H1 (cell line): ENCODE measurements around the gene CMIP. TPM values are rescaled to one million over a fixed set of nuclear protein-coding genes. Genes with fewer than 3 reads are reported as not detected.
A peak's percentile ranks its signal among the peaks of the same experiment; 100 is the strongest.

ENCODE experiments used
- CTCF ChIA-PET: fragments of 300-600 bp; sonication (Branson Sonifier 250); formaldehyde crosslinking; loops from one replicate; lab custom pipeline; 2021; ENCODE audit not compliant: partially characterized antibody; lab: Charles Lee
- POLR2A ChIA-PET: fragments of 300-600 bp; sonication (Branson Sonifier 250); formaldehyde crosslinking; loops from one replicate; lab custom pipeline; 2021; ENCODE audit warnings: inconsistent platforms; ENCODE audit not compliant: partially characterized antibody; lab: Charles Lee
- DNase-seq, 2 experiments: peaks; one replicate each; pipeline versions ENCODE4 v3.0.0 to v3.0.0-alpha.2; 2010 to 2022; ENCODE audit warnings: low spot score in 2 of 2, low read depth in 1 of 2, mixed read lengths in 1 of 2
- FAIRE-seq: peaks from 2 replicates; lab custom pipeline; 2011; peaks lifted over from hg19 to GRCh38; lab: Jason Lieb, UNC
- H2AFZ ChIP-seq: 2 replicates; pipeline ENCODE4 v1.8.1; 2012; ENCODE audit warnings: low read length, inconsistent platforms
- H2AK5ac ChIP-seq: 2 replicates; pipeline ENCODE4 v1.6.1; 2013; ENCODE audit warnings: low read depth, low read length
- H2BK120ac ChIP-seq: replicated peaks from 2 replicates; pipeline ENCODE3; 2013; ENCODE audit warnings: low read depth, low read length, inconsistent platforms
- H2BK12ac ChIP-seq: 2 replicates; pipeline ENCODE4 v1.6.1; 2013; ENCODE audit warnings: low read depth, low read length
- H2BK15ac ChIP-seq: 2 replicates; pipeline ENCODE4 v1.6.1; 2013; ENCODE audit warnings: low read length
- H2BK20ac ChIP-seq: 2 replicates; pipeline ENCODE4 v1.6.1; 2013; ENCODE audit warnings: low read length
- H2BK5ac ChIP-seq: 2 replicates; pipeline ENCODE4 v1.6.1; 2013; ENCODE audit warnings: low read depth, low read length
- H3K14ac ChIP-seq: 2 replicates; pipeline ENCODE4 v1.6.1; 2013; ENCODE audit warnings: inconsistent platforms; ENCODE audit not compliant: insufficient read length
- H3K18ac ChIP-seq: 2 replicates; pipeline ENCODE4 v1.6.1; 2013; ENCODE audit warnings: low read length; ENCODE audit errors: extremely low read depth
- H3K23ac ChIP-seq: 2 replicates; pipeline ENCODE4 v1.6.1; 2013; ENCODE audit warnings: inconsistent platforms; ENCODE audit not compliant: insufficient read length
- H3K23me2 ChIP-seq: 2 replicates; pipeline ENCODE4 v1.6.1; 2013; ENCODE audit warnings: low read depth, low read length
- H3K27ac ChIP-seq: 2 replicates; pipeline ENCODE4 v1.6.1; 2011; ENCODE audit warnings: low read depth, low read length, inconsistent platforms
- H3K27me3 ChIP-seq, 4 experiments: replicated peaks in 1 of 4; 1 replicate in 1 of 4; 2 replicates in 3 of 4; pipeline versions ENCODE4 v1.6.1 to v1.8.1; 2011 to 2013; ENCODE audit warnings: low read length in 3 of 4, mild to moderate bottlenecking in 3 of 4, inconsistent platforms in 2 of 4, mixed read lengths in 2 of 4, moderate library complexity in 1 of 4; ENCODE audit not compliant: control insufficient read depth in 3 of 4, insufficient read depth in 3 of 4; ENCODE audit errors: extremely low read depth in 1 of 4
- H3K36me3 ChIP-seq, 4 experiments: 2 replicates each; pipeline versions ENCODE4 v1.6.1 to v1.8.1; 2011 to 2013; ENCODE audit warnings: mild to moderate bottlenecking in 4 of 4, low read length in 3 of 4, moderate library complexity in 2 of 4, control low read depth in 1 of 4, inconsistent platforms in 1 of 4; ENCODE audit not compliant: insufficient read depth in 4 of 4, control insufficient read depth in 2 of 4
- H3K4ac ChIP-seq: replicated peaks from 2 replicates; pipeline ENCODE3; 2013; ENCODE audit warnings: low read length, low read depth, mixed read lengths, inconsistent platforms; ENCODE audit not compliant: insufficient read length
- H3K4me1 ChIP-seq, 4 experiments: replicated peaks in 1 of 4; 1 replicate in 1 of 4; 2 replicates in 3 of 4; pipeline versions ENCODE4 v1.6.1 to v1.8.1; 2011 to 2013; ENCODE audit warnings: low read length in 3 of 4, inconsistent platforms in 2 of 4, mixed read lengths in 1 of 4; ENCODE audit not compliant: insufficient read depth in 4 of 4, control insufficient read depth in 3 of 4
- H3K4me2 ChIP-seq, 2 experiments: 2 replicates each; pipeline versions ENCODE4 v1.6.1 to v1.8.1; 2011 to 2013; ENCODE audit warnings: low read depth in 2 of 2, low read length in 2 of 2, control low read depth in 1 of 2, inconsistent platforms in 1 of 2, mild to moderate bottlenecking in 1 of 2; ENCODE audit not compliant: insufficient read depth in 1 of 2
- H3K4me3 ChIP-seq, 4 experiments: fragments of 200-600, 300-600 bp in 1 of 4; sonication (generic), shearing (Covaris generic), sonication (Bioruptor Twin) in 1 of 4; 2 replicates each; pipeline versions ENCODE4 v1.5.1 to v1.8.1; 2011 to 2016; ENCODE audit warnings: low read length in 4 of 4, low read depth in 3 of 4, control low read depth in 2 of 4, inconsistent platforms in 2 of 4, mild to moderate bottlenecking in 2 of 4, mixed read lengths in 1 of 4, moderate library complexity in 1 of 4; ENCODE audit not compliant: insufficient read depth in 2 of 4; ENCODE audit errors: extremely low read depth in 1 of 4
- H3K56ac ChIP-seq: replicated peaks from 2 replicates; pipeline ENCODE3; 2013; ENCODE audit warnings: low read depth, mild to moderate bottlenecking, mixed read lengths, low read length, inconsistent platforms; ENCODE audit not compliant: insufficient read length
- H3K79me1 ChIP-seq: 2 replicates; pipeline ENCODE4 v1.6.1; 2013; ENCODE audit warnings: low read depth, low read length, control low read depth
- H3K79me2 ChIP-seq, 2 experiments: 2 replicates each; pipeline versions ENCODE4 v1.6.1 to v1.8.1; 2012 to 2013; ENCODE audit warnings: low read length in 2 of 2, mild to moderate bottlenecking in 2 of 2, inconsistent platforms in 1 of 2; ENCODE audit not compliant: insufficient read depth in 2 of 2, control insufficient read depth in 1 of 2
- H3K9ac ChIP-seq, 4 experiments: replicated peaks in 1 of 4; 1 replicate in 1 of 4; 2 replicates in 3 of 4; pipeline versions ENCODE4 v1.6.1 to v1.8.1; 2011 to 2013; ENCODE audit warnings: low read depth in 3 of 4, low read length in 3 of 4, control low read depth in 2 of 4, mild to moderate bottlenecking in 2 of 4, moderate library complexity in 2 of 4, inconsistent platforms in 1 of 4; ENCODE audit errors: extremely low read depth in 1 of 4
- H3K9me3 ChIP-seq, 2 experiments: 2 replicates each; pipeline versions ENCODE4 v1.6.1 to v1.8.1; 2012 to 2013; ENCODE audit warnings: mild to moderate bottlenecking in 2 of 2, moderate library complexity in 2 of 2, control low read depth in 1 of 2, inconsistent platforms in 1 of 2, low read depth in 1 of 2, low read length in 1 of 2, mixed read lengths in 1 of 2; ENCODE audit not compliant: insufficient read depth in 2 of 2
- H4K20me1 ChIP-seq, 2 experiments: replicated peaks in 1 of 2; 2 replicates each; pipeline versions ENCODE3 to v1.8.1; 2011 to 2013; ENCODE audit warnings: inconsistent platforms in 2 of 2, low read length in 2 of 2, mild to moderate bottlenecking in 1 of 2; ENCODE audit not compliant: insufficient read depth in 2 of 2, control insufficient read depth in 1 of 2
- H4K5ac ChIP-seq: 2 replicates; pipeline ENCODE4 v1.6.1; 2013; ENCODE audit warnings: low read length, low read depth, mixed read lengths, inconsistent platforms; ENCODE audit not compliant: insufficient read length
- H4K8ac ChIP-seq: 2 replicates; pipeline ENCODE4 v1.8.0; 2013; ENCODE audit warnings: mild to moderate bottlenecking, moderate library complexity, low read length, inconsistent platforms; ENCODE audit not compliant: insufficient read depth; ENCODE audit errors: extremely low read depth
- H4K91ac ChIP-seq: replicated peaks from 2 replicates; pipeline ENCODE3; 2013; ENCODE audit warnings: low read length, mixed read lengths, inconsistent platforms; ENCODE audit not compliant: insufficient read length
- ASH2L ChIP-seq: fragments of 200-600, 300-600 bp; sonication (generic); IDR thresholded peaks from one replicate; pipeline ENCODE4 v1.7.1; 2017; ENCODE audit warnings: low read length
- CBX8 ChIP-seq: fragments of 300-800, 300-1000 bp; sonication (generic); IDR thresholded peaks from 2 replicates; pipeline ENCODE4 v1.7.1; 2016; ENCODE audit warnings: low read depth, low read length, borderline replicate concordance
- KDM1A ChIP-seq: fragments of 200-600, 300-600 bp; sonication (generic); IDR thresholded peaks from 2 replicates; pipeline ENCODE4 v1.7.1; 2016; ENCODE audit warnings: mild to moderate bottlenecking, low read length, borderline replicate concordance
- SIX5 ChIP-seq: IDR thresholded peaks from 2 replicates; pipeline ENCODE4 v1.6.1; 2011; ENCODE audit warnings: mild to moderate bottlenecking, low read depth, low read length
- SRF ChIP-seq: IDR thresholded peaks from 2 replicates; pipeline ENCODE4 v1.6.1; 2011; ENCODE audit warnings: mild to moderate bottlenecking, low read depth, low read length, moderate library complexity
- WGBS, 2 experiments: shearing (Covaris generic) in 1 of 2; methylation state at CpG; one replicate each; pipeline versions ENCODE4 v1.1.6 to v1.1.7; 2013 to 2015; ENCODE audit warnings: low lambda C conversion rate in 2 of 2, mixed read lengths in 2 of 2, inconsistent platforms in 1 of 2, low coverage in 1 of 2, missing lambda C conversion rate in 1 of 2; ENCODE audit not compliant: insufficient replicate concordance in 2 of 2, insufficient coverage in 1 of 2, insufficient read length in 1 of 2; ENCODE audit errors: extremely low coverage in 1 of 2, missing lambda C conversion rate in 1 of 2; 5-methylcytosine and 5-hydroxymethylcytosine counted together
- polyA plus RNA-seq, 7 experiments: library from polyadenylated mRNA; depleted of rRNA in 3 of 7; stranded (reverse) in 5 of 7; unstranded in 2 of 7; fragments of >200 nt in 5 of 7; fragments of 200-250 nt in 2 of 7; gene quantifications; 1 replicate in 5 of 7; 2 replicates in 1 of 7; 4 replicates in 1 of 7; pipeline versions ENCODE4 v1.2.1 to v1.2.3, GENCODE V29; 2011 to 2013; ENCODE audit warnings: missing spikeins in 2 of 7, mixed read lengths in 2 of 7
- total RNA-seq: library from RNA; stranded (reverse); fragmentation: NEBNext Ultra II Directional; extraction: Animal tissue kit (Norgen Biotek cat#: 25700); gene quantifications from 2 replicates; pipeline ENCODE4 v1.2.1, GENCODE V29; 2021
- TF ChIP-seq, protein P1 (sequence below), 3 experiments: IDR thresholded peaks; 1 replicate in 2 of 3; 2 replicates in 1 of 3; pipeline versions ENCODE4 v1.5.1 to v1.6.1; 2011; ENCODE audit warnings: low read length in 3 of 3, mild to moderate bottlenecking in 3 of 3, inconsistent platforms in 2 of 3, low read depth in 1 of 3, moderate library complexity in 1 of 3; ENCODE audit not compliant: insufficient read depth in 1 of 3; ENCODE audit errors: control extremely low read depth in 1 of 3
- TF ChIP-seq, protein P2 (sequence below): IDR thresholded peaks from 2 replicates; pipeline ENCODE4 v1.6.1; 2011; ENCODE audit warnings: low read depth, mild to moderate bottlenecking, low read length; ENCODE audit not compliant: insufficient read depth

Gene CMIP
- total and polyA plus RNA-seq, 2 of the 8 experiments (the other 6 are each of a cell fraction or from before 2014, with no cell fraction given), result 7.9 to 53.2 TPM

DNA sequence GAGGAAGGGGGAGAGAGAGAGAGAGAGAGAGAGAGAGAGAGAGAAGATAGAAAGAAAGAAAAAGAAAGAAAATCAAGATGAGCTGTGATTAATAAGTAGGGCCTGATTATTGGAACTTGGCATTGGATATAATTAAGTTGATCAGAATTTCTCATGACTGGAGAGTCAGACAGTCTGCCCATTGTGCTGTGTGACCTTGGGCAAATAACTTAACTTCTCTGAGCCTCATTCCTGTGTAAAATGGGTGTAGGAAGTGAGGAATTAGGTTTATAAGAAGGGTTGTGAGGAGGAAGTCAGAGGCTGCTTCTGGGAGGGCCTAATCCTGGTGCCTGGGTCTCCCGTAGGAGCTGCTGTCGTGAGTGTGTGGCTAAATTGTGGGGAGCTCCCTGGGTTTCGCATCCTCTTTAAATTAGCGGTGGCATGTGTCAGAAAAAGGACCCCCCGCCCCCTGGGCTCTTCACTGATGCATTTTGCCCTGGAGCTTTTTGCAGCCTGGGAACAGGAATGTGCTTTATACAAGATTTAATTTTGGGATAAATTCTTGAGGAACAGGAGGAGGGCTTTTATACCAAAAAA is 76.0 kb downstream of the CMIP start:
- FAIRE-seq, result no peak
- H3K36me3 ChIP-seq, result peaks cover 0 to 4% (median 2%) of the 10 kb centered on the region in 4 experiments; a peak in 1 of 8 replicates
- no peak overlapping the region for H2AK5ac ChIP-seq
- no peak overlapping the region for H3K56ac ChIP-seq
- H3K9ac ChIP-seq, result no peak overlapping the region
- H3K14ac ChIP-seq, result no peak overlapping the region
- no peak overlapping the region for H4K5ac ChIP-seq
- DNase-seq, result no peak
- CTCF ChIA-PET, result interaction anchor here (0.7 to 1.3 kb wide), 4 partner anchors 36 to 321 kb away, joined by 3 read pairs; no protein-coding TSS in a partner anchor
- H2BK120ac ChIP-seq, result no peak overlapping the region
- no peak overlapping the region for H2BK12ac ChIP-seq
- no peak overlapping the region for H3K27ac ChIP-seq
- H3K79me2 ChIP-seq, result peaks cover 0 to 78% of the 10 kb centered on the region in 2 experiments; a peak in 2 of 4 replicates
- H4K20me1 ChIP-seq, result peaks cover 10 to 19% of the 10 kb centered on the region in 2 experiments
- H3K4me3 ChIP-seq, result no peak overlapping the region
- no peak overlapping the region for H3K4me2 ChIP-seq
- TF ChIP-seq, protein P1, sequence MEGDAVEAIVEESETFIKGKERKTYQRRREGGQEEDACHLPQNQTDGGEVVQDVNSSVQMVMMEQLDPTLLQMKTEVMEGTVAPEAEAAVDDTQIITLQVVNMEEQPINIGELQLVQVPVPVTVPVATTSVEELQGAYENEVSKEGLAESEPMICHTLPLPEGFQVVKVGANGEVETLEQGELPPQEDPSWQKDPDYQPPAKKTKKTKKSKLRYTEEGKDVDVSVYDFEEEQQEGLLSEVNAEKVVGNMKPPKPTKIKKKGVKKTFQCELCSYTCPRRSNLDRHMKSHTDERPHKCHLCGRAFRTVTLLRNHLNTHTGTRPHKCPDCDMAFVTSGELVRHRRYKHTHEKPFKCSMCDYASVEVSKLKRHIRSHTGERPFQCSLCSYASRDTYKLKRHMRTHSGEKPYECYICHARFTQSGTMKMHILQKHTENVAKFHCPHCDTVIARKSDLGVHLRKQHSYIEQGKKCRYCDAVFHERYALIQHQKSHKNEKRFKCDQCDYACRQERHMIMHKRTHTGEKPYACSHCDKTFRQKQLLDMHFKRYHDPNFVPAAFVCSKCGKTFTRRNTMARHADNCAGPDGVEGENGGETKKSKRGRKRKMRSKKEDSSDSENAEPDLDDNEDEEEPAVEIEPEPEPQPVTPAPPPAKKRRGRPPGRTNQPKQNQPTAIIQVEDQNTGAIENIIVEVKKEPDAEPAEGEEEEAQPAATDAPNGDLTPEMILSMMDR (IDR thresholded peaks at IDR 0.05; ENCODE audit: control extremely low read depth in 1 of 3, insufficient read depth in 1 of 3, low read depth in 1 of 3, low read length in 3 of 3), result no peak
- no peak for TF ChIP-seq SRF
- TF ChIP-seq SIX5, result no peak
- TF ChIP-seq KDM1A, result 0 out of 2 replicates have a peak, but pooled peaks have one; percentile 17
- TF ChIP-seq, protein P2, sequence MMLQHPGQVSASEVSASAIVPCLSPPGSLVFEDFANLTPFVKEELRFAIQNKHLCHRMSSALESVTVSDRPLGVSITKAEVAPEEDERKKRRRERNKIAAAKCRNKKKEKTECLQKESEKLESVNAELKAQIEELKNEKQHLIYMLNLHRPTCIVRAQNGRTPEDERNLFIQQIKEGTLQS, result no peak
- no peak for TF ChIP-seq ASH2L
- no peak for TF ChIP-seq CBX8
- TF ChIP-seq, all 59 proteins: peak for 1
- no peak overlapping the region for H3K18ac ChIP-seq
- peaks cover 0 to 3% (median 0%) of the 10 kb centered on the region in 4 experiments; a peak in 1 of 7 replicates for H3K4me1 ChIP-seq
- no peak overlapping the region for H2BK15ac ChIP-seq
- H2AFZ ChIP-seq, result no peak overlapping the region
- no peak overlapping the region for H3K23ac ChIP-seq
- H4K91ac ChIP-seq, result no peak overlapping the region
- no peak overlapping the region for H2BK5ac ChIP-seq
- H3K9me3 ChIP-seq, result no peaks in the 10 kb centered on the region
- H3K4ac ChIP-seq, result no peak overlapping the region
- POLR2A ChIA-PET, result interaction anchor here (0.7 to 1.8 kb wide), 3 partner anchors 10 to 161 kb away, joined by 4 to 7 read pairs (median 6); no protein-coding TSS in a partner anchor
- H2BK20ac ChIP-seq, result no peak overlapping the region
- no peak overlapping the region for H4K8ac ChIP-seq
- H3K27me3 ChIP-seq, result no peaks in the 10 kb centered on the region
- WGBS, 2 experiments, result 90% methylated on average over 5 of the region's 5 CpGs; no CpG with 5 or more reads in 1 of the 2 experiments
- H3K79me1 ChIP-seq, result peaks cover 23% of the 10 kb centered on the region
- H3K23me2 ChIP-seq, result no peaks in the 10 kb centered on the region; the same call in 1 of the 2 replicates
